ENCODE data around the gene PIWIL4. TPM values are rescaled to one million over a fixed set of nuclear protein-coding genes. Genes with fewer than 3 reads are reported as not detected.

Gene PIWIL4
- polyA plus RNA-seq, 3 donors, result 1.3 to 5.7 (median 2.9) TPM

DNA sequence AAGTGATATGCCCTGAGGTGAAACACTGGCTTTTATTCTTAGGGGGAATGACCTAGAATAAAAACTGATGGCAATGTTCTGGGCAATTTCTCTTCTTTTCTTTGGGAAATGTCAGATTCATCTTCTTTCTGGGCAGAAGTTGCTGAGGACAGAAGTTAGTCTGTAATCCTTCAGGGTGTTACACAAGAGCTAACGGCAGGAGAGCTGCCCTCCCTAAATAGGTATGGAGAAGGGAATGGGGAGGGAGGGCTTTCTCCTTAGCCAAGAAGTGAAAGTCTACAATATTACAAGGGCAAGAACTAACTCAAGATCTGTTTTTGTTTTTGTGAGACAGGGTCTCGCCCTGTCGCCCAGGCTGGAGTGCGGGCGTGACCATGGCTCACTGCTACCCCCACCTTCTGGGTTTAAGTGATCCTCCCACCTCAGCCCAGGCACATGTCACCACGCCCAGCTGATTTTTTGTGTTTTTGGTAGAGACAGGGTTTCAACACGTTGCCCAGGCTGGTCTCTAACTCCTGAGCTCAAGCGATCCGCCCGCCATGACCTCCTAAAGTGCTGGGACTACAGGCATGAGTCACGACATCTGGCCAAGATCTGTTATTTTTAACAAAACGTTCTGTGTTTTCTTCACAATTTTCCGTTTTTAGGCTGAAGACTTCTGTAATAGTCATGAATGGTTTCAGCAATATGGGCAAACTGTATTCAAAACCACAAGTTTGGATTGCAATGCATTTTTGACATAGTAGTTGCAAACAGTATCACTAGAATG lies 7.2 kb downstream of the PIWIL4 start:
- H3K27ac ChIP-seq (ENCODE audit: low read depth, low read length), result no peak overlapping the region
- 46 to 89% (median 57%) methylated on average over 13 of the region's 13 CpGs for WGBS, 3 donors

DNA sequence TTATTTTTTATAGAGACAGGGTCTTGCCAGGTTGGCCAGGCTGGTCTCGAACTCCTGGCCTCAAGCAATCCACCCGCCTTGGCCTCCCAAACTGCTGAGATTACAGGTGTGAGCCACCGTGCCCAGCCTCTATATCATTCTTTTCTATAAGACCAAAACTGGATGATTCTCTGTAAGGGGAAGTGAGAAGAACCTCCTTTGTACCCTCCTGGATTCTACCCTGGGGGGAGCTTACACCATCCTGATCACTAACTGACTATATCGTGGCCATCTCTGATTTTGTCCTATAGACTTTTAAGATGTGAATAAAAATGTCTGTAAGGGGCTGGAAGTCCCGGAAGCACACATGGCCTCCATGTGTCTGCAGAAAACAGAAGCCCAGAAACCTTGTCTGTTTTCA lies 9.1 kb downstream of the PIWIL4 start:
- H3K27ac ChIP-seq (ENCODE audit: low read depth, low read length), result no peak overlapping the region
- WGBS, 3 donors, result 76 to 95% (median 81%) methylated on average over 5 of the region's 5 CpGs

DNA sequence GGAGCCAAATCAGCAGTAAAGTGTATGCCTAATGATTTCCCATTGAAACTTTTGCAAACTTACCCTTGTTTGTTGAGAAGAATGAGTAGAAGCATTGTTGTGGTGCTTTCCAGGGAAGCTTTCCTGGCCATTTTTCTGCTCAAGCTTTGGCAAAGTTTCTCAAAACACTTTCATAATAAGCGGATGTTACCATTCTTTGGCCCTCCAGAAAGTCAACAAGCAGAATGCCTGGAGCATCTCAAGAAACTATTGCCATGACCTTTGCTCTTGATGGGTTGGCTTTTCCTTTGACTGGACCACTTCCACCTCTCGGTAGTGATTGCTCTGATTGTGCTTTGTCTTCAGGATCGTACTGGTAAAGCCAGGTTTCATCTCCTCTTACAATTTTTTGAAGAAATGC lies 10.7 kb downstream of the PIWIL4 start:
- H3K27ac ChIP-seq (ENCODE audit: low read depth, low read length), result no peak overlapping the region
- WGBS, 3 donors, result 48 to 85% (median 72%) methylated on average over 3 of the region's 3 CpGs

DNA sequence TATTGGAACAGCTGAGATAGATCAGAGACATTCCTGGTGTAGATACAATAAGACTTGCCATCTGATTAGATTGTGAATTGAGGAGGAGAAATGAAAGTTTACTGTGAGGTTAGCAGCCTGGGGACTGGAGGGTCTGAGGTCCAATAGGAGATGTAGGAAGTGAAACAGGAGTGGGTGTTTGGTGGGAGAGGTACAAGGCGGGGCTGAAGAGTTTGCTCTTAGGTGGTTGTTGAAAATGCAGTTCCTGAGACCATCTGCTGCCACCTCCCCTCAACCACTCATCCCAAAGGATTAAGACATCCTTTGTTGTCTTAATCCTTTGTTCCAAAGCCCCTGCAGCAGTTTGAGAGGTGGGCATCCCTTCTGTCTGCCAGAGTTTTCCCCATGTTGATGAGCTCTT lies 14.8 kb downstream of the PIWIL4 start:
- no peak overlapping the region for H3K27ac ChIP-seq (ENCODE audit: low read depth, low read length)
- WGBS, 3 donors, result 0 to 100% (median 71%) methylated on average over 1 of the region's 1 CpG

DNA sequence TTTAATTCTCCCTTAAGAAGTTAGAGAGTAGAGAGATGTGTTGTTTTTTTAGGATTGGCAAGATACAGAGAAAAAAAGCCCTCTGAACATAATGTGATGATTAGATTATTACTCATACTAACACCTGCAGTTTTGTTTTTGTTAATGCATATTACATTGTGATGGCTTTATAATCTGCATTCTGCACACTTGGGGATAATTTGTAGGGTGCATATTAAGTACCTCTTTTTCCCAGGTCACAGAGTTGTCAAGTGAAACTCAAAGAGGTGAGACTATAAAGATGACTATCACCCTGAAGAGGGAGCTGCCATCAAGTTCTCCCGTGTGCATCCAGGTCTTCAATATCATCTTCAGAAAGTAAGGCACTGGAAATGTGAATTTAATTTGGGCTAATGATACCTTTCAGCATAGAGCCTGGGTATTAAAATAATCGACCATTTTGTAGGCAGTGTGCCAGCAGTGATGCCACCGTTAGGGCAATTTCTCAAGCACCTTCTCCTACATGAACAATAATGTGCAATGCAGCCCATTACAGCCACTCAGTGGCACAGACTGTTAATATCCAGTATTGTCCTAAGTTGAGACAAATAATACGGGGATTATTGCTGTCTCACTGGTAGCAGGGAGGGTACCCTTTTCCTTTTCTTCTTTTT lies 16.2 kb downstream of the PIWIL4 start:
- WGBS, 3 donors, result 54 to 72% (median 57%) methylated on average over 4 of the region's 4 CpGs
- no peak overlapping the region for H3K27ac ChIP-seq (ENCODE audit: low read depth, low read length)

DNA sequence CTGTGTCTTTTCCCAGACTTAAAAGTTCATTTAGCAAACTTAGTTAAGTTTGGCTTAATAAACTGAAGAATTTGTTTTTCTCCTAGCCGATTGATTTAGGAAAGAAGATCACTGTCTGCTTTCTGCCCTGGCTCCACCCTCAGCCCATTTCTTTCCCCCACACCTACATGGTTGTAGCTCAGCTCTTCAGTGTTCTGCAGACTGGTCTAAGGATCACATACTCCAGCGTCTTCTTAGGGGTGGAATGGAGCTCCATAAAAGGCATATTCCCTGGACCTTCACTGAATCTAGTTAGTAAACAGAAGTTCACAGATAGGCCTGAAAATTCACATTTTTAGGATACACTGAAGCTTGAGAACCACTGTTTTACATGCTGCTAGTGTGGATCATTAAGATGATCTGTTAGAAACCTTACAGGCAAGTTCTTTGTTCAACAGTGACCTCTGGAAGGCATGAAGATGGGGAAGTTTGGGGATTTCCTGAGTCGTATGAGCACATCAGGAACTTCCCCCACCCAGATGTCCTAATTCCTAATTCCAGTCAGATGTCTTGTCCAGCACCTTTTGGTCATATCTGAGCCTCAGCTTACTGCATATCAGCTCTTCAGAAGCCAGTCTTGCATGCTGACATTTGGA lies 16.8 kb downstream of the PIWIL4 start:
- WGBS, 3 donors, result 46 to 73% (median 49%) methylated on average over 3 of the region's 3 CpGs
- H3K27ac ChIP-seq (ENCODE audit: low read depth, low read length), result no peak overlapping the region

DNA sequence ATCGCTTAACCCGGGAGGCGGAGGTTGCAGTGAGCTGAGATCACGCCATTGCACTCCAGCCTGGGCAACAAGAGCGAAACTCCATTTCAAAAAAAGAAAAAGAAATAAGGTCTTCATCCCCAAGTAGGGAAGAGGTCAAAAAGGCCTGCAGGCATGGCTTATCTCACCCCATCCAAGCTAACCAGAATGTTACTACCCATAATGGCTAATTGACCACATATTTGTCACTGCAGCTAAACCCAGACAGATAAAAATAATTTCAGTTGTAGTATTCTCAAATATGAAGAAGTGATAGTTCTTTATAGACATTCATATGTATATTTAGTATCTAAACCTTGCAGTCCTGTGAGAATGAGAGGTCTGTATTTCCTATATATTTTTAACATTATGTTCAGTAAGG lies 17.8 kb downstream of the PIWIL4 start:
- WGBS, 3 donors, result 92 to 96% (median 92%) methylated on average over 5 of the region's 5 CpGs
- H3K27ac ChIP-seq (ENCODE audit: low read depth, low read length), result no peak overlapping the region

DNA sequence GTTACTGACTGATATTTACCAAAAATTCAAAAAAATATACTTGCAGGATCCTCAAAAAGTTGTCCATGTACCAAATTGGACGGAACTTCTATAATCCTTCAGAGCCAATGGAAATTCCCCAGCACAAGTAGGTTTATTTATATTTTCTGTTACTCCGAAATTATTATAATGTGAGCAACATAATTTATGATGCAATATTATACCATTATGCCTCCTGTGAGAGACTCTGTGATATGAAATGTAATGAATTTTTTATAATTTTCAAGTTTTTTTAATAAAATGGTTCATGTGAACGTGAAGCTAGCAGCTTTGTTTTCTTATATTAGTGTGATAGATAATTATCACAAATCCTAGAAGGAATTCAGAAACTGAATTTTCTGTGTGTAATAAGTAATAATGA lies 18.2 kb downstream of the PIWIL4 start:
- 89 to 95% (median 91%) methylated on average over 3 of the region's 3 CpGs for WGBS, 3 donors
- no peak overlapping the region for H3K27ac ChIP-seq (ENCODE audit: low read depth, low read length)

DNA sequence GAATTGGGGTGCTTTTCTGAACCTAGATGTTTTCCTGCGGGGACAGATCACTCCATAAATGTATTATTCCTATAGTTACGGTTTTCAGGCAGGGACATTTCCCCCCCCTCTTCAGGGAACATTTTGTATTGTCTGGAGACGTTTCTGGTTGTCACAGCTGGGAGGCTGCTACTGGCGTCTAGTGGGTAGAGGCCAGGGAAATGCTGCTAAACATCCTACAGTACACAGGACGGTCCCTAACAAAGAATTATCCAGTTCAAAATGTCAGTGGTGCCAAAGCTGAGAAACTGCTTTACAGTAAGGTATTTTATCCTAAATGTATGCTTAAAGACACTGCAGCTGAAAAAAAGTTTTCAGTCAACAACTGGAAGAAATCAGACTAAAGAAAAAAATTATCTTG lies 19.4 kb downstream of the PIWIL4 start:
- WGBS, 3 donors, result 63 to 83% (median 80%) methylated on average over 5 of the region's 5 CpGs
- no peak overlapping the region for H3K27ac ChIP-seq (ENCODE audit: low read depth, low read length)

DNA sequence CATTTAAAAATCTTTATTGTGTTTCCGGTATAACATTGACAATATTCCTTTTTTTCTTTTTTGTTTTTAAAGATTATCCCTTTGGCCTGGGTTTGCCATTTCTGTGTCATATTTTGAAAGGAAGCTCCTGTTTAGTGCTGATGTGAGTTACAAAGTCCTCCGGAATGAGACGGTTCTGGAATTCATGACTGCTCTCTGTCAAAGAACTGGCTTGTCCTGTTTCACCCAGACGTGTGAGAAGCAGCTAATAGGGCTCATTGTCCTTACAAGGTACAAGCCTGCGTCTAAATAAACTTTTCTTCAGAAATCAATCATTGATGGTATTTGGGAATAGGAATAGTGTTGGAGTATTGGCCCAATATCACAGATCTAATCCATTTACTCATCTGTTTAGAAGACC lies 19.8 kb downstream of the PIWIL4 start:
- no peak overlapping the region for H3K27ac ChIP-seq (ENCODE audit: low read depth, low read length)
- 71 to 92% (median 86%) methylated on average over 5 of the region's 5 CpGs for WGBS, 3 donors

DNA sequence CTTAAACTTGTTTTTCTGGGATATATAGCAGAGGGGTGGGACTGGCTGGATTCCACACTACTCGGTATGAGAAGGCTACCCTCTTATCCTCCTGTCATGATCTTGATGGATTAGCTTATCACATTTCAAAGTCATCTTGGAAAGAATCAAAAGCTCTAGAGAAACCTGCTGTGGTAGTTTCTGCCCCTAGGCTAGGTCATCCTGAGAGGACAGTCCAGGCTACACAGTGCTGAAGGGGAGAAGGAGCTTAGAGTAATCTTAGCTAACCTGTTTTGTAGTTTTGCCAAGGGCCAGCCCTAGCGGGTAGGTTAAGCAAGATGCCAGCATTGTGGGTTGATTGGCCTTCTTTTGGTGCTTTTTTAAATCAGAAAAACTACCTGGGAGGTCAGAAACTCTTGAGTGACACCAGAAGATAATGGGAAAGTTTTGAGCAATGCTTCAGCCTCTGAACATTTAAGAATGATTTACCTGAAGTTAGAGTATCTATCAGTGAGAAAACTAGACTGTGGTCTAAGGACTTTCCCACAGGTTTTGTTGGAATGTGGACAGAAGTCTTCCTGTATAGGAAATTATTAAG lies 21.3 kb downstream of the PIWIL4 start:
- WGBS, 3 donors, result 36 to 67% (median 62%) methylated on average over 2 of the region's 2 CpGs
- H3K27ac ChIP-seq (ENCODE audit: low read depth, low read length), result no peak overlapping the region

DNA sequence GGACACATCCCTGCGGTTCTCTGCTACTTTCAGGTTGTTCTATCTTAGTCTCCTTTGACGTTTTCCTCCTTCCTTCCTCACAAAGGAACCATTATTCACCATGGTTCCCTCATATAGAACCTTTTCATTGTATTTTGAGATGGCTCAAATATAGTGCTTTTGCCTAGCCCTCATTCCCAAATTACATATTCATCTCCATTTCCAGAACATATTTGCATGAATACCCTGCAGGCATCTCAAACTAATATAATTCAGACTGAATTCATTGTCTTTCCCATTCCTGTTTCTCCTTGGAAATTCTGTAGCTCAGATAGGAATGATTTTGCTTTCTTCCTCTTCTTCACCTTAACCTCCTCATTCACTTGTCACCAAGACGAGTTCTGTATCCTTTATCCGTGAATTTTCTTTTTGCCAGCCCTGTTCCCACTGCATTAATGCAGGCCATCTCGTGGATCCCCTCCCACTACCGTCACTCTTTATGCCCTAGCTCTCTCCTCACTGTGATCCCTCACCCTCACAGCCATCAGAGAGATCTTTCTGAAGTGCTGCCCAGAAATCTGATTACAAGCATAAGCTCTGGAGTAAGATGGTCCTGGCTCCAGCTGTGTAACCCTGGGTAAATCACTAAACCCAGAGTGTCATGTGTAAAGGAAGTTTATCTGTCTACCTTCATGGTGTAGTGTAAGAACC lies 23.3 kb downstream of the PIWIL4 start:
- H3K27ac ChIP-seq (ENCODE audit: low read depth, low read length), result no peak overlapping the region
- WGBS, 3 donors, result 54 to 72% (median 70%) methylated on average over 6 of the region's 6 CpGs

DNA sequence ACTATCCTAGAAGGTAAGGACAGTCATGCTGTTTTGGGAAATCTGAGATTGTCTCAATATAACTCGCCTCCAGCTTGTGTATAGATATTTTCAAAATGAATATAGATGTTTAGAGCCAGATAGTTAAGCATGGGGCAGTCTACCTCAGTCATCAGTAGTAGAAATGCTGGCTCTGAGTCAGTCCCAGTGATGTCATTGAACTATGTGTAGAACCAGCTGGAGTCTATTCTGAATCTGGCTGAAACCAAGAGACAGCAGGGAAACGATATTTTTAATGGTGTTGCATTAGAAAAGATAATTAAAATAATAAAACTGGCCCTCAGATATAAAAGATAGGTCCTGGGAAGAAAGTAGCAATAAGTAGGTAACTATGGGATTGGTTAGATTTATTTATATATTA lies 25.9 kb downstream of the PIWIL4 start:
- H3K27ac ChIP-seq (ENCODE audit: low read depth, low read length), result no peak overlapping the region
- WGBS, 3 donors, result 75 to 83% (median 82%) methylated on average over 2 of the region's 2 CpGs

DNA sequence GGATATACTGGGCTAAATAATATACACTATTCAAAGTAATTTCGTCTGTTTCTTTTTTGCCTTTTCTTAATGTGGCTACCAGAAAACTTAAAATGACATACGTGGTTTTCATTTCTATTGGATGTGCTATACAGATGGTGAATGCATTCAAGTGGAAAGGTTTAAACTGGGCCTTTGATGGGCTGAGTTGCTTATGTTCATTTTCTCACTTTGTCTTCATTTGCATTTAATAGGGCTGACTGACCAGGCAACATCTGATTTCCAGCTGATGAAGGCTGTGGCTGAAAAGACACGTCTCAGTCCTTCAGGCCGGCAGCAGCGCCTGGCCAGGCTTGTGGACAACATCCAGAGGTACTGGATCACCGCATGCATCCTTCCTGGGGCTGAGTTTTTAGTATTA lies 27.9 kb downstream of the PIWIL4 start:
- no peak overlapping the region for H3K27ac ChIP-seq (ENCODE audit: low read depth, low read length)
- 88 to 96% (median 93%) methylated on average over 6 of the region's 6 CpGs for WGBS, 3 donors

DNA sequence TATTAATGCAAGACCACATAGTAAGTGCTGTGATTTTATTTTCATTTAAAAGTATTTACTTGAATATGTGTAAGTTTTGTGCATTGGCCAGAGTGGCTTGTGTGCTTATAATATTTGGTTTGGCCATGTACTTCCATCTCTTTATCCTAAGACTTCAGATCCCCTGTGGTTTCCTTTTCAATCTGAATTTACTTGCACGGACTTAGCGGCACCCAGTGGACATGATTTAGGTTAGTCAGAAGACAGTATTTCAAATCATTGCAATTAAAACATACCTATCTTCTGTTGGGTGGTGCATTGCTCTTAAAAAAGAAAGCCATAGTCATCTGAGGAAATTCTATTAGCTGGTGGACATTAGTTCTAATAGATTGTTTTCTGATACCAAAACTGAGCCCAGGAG lies 30.7 kb downstream of the PIWIL4 start:
- no peak overlapping the region for H3K27ac ChIP-seq (ENCODE audit: low read depth, low read length)
- 47 to 65% (median 58%) methylated on average over 2 of the region's 2 CpGs for WGBS, 3 donors

DNA sequence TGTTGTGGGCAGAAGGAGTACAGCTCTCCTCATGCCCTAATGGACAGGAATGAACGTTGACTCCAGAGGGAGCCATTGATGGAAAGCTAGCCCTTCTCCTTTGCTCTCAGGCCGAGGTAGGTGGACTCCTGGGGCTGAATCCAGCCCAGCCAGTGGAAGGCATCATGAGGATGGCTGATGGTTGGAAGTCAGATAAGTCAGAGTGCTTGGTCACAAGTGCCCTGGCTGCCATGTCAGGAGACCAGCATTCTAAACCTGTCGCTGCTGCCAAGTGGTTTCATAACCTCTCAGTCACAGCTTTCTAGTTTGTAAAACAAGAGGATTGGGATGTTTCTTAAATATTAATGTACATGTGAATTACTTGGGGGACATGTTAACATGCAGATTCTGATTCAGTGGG lies 32.3 kb downstream of the PIWIL4 start:
- no peak overlapping the region for H3K27ac ChIP-seq (ENCODE audit: low read depth, low read length)
- 83 to 91% (median 85%) methylated on average over 3 of the region's 3 CpGs for WGBS, 3 donors

DNA sequence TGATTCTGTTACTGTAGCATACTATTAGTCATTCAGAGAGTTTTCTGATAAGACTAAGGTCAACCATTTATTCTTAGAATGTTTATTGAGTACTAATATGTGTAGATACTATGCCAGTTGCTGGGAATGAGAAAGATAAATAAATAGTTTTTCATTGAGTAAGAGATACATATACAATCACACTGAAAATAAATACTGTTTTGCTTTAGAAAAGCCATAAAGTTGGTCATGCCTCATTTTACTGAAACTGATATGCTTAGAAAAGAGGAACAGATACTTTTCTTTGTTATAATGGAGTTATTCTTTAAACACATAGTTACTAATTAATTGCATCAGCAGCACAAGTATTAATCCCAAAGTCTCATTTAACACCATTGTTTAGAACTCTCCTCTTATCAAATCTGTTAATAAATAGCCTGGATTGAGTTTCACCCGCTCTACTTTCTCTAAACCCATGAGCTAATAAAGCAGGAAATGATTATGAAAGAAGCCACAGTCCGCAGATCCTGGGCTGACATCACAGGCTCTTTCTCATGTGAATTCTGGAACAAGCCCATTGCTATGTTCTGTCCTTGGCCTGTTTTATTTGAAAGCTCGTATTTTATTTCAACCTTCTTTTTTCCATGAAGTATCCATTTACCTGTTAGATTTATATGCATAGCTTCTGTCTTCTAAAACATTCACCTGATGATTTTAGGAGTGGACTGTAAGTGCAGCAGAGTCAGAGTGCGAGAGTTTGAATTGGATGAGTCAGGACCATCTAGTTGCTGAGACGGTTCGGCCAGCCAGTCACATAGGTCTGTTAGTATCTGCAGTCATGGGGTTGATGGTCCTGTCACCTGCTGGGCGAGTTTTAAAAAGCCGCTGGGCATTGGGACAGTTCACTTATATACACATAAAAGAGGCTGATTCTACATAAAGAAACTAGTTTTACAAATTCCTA lies 35.5 kb downstream of the PIWIL4 start:
- H3K27ac ChIP-seq (ENCODE audit: low read depth, low read length), result no peak overlapping the region

DNA sequence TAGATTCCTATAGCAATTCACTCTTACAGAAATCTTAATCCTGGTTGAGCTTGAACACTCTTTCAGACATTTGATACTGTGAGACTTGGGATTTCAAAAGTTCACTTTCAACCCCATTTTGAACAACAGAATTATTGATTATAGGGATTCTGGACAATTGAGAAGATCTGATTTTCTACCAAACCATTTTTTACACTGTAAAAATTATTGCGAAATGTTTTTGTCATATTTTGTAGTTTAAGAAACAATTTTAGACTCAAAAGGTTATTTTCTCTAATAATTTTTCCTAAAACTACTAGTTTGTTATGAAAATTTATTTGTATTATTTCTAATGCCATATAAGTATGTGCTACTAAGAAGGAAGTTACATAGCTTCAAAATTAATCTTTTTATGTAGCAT lies 36.4 kb downstream of the PIWIL4 start:
- WGBS, 3 donors, result 95 to 98% (median 98%) methylated on average over 1 of the region's 1 CpG
- no peak overlapping the region for H3K27ac ChIP-seq (ENCODE audit: low read depth, low read length)

More for the DNA sequence above, 35.5 kb downstream of the PIWIL4 start:
- 23 to 71% (median 29%) methylated on average over 8 of the region's 8 CpGs for WGBS, 3 donors
